Activated naive CD4-positive, alpha-beta T cell treated with anti-CD3 and anti-CD28 coated beads, Interleukin-2, amount 50 U/mL, for 24 hours (primary cell): ENCODE results near the gene CMPK2.

Experiments
- H3K27ac Mint-ChIP-seq: one replicate; pipeline ENCODE4 v1.8.0; 2021; ENCODE audit warnings: mild to moderate bottlenecking, mixed read lengths
- H3K27me3 Mint-ChIP-seq: one replicate; pipeline ENCODE4 v1.8.0; 2021; ENCODE audit warnings: mixed read lengths
- H3K36me3 Mint-ChIP-seq: one replicate; pipeline ENCODE4 v1.8.0; 2021; ENCODE audit warnings: mixed read lengths
- H3K4me1 Mint-ChIP-seq: one replicate; pipeline ENCODE4 v1.8.0; 2021; ENCODE audit warnings: mixed read lengths
- H3K4me3 Mint-ChIP-seq: one replicate; pipeline ENCODE4 v1.8.0; 2021; ENCODE audit warnings: mild to moderate bottlenecking, mixed read lengths
- H3K9me3 Mint-ChIP-seq: one replicate; pipeline ENCODE4 v1.8.0; 2021; ENCODE audit warnings: mixed read lengths

CMPK2 gene

GRCh38 chr2:6813573-6813972 lies 52.1 kb downstream of the CMPK2 start:
- peaks cover 5% of the 10 kb centered on the region for H3K36me3 Mint-ChIP-seq
- H3K4me1 Mint-ChIP-seq = no peaks in the 10 kb centered on the region
- H3K4me3 Mint-ChIP-seq = no peak overlapping the region
- H3K27ac Mint-ChIP-seq = no peak overlapping the region
- no peaks in the 10 kb centered on the region for H3K9me3 Mint-ChIP-seq
- peaks cover 10% of the 10 kb centered on the region for H3K27me3 Mint-ChIP-seq

- Mint-ChIP-seq H3K27me3 (peaks cover 10% of the 10 kb centered on the region), H3K4me3 (no peak overlapping the region), H3K4me1 (no peaks in the 10 kb centered on the region), H3K9me3 (no peaks in the 10 kb centered on the region), H3K36me3 (peaks cover 5% of the 10 kb centered on the region), H3K27ac (no peak overlapping the region)
Measured at GRCh38 chr2:6812857-6813530, 52.7 kb downstream of the CMPK2 start.

- Mint-ChIP-seq H3K27me3 (peaks cover 10% of the 10 kb centered on the region), H3K9me3 (no peaks in the 10 kb centered on the region), H3K4me1 (no peaks in the 10 kb centered on the region), H3K4me3 (no peak overlapping the region), H3K27ac (no peak overlapping the region), H3K36me3 (peaks cover 5% of the 10 kb centered on the region)
Measured at GRCh38 chr2:6810961-6811360, 54.7 kb downstream of the CMPK2 start.

- peaks cover 10% of the 10 kb centered on the region for H3K27me3 Mint-ChIP-seq
- no peak overlapping the region for H3K27ac Mint-ChIP-seq
- H3K4me3 Mint-ChIP-seq = no peak overlapping the region
- H3K4me1 Mint-ChIP-seq = no peaks in the 10 kb centered on the region
- no peaks in the 10 kb centered on the region for H3K9me3 Mint-ChIP-seq
- peaks cover 5% of the 10 kb centered on the region for H3K36me3 Mint-ChIP-seq
Measured at GRCh38 chr2:6808426-6808825, 57.3 kb downstream of the CMPK2 start.

- peaks cover 5% of the 10 kb centered on the region for H3K36me3 Mint-ChIP-seq
- H3K27me3 Mint-ChIP-seq = peaks cover 7% of the 10 kb centered on the region
- no peaks in the 10 kb centered on the region for H3K9me3 Mint-ChIP-seq
- no peak overlapping the region for H3K4me3 Mint-ChIP-seq
- no peak overlapping the region for H3K27ac Mint-ChIP-seq
- H3K4me1 Mint-ChIP-seq = no peaks in the 10 kb centered on the region
Measured at GRCh38 chr2:6806604-6807003, 59.1 kb downstream of the CMPK2 start.

GRCh38 chr2:6800553-6800952 lies 65.2 kb downstream of the CMPK2 start:
- Mint-ChIP-seq H3K9me3 (no peaks in the 10 kb centered on the region), H3K27me3 (peaks cover 1% of the 10 kb centered on the region), H3K4me3 (no peak overlapping the region), H3K36me3 (no peaks in the 10 kb centered on the region), H3K4me1 (no peaks in the 10 kb centered on the region), H3K27ac (no peak overlapping the region)
